HG03439 (cell line): ENCODE measurements around the gene SBK2.
"Not testable (repeated sequence)": the region's sequence is repeated elsewhere in the genome, so short reads cannot be mapped to it uniquely, and the experiment has no call there.

Experiments used
- ATAC-seq: cut with Tn5 transposase; IDR thresholded peaks from one replicate; pipeline ENCODE4 v1.9.1; 2021; ENCODE audit warnings: mild to moderate bottlenecking, moderate library complexity; ENCODE audit not compliant: unreplicated experiment

Gene SBK2, protein sequence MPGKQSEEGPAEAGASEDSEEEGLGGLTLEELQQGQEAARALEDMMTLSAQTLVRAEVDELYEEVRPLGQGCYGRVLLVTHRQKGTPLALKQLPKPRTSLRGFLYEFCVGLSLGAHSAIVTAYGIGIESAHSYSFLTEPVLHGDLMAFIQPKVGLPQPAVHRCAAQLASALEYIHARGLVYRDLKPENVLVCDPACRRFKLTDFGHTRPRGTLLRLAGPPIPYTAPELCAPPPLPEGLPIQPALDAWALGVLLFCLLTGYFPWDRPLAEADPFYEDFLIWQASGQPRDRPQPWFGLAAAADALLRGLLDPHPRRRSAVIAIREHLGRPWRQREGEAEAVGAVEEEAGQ

DNA sequence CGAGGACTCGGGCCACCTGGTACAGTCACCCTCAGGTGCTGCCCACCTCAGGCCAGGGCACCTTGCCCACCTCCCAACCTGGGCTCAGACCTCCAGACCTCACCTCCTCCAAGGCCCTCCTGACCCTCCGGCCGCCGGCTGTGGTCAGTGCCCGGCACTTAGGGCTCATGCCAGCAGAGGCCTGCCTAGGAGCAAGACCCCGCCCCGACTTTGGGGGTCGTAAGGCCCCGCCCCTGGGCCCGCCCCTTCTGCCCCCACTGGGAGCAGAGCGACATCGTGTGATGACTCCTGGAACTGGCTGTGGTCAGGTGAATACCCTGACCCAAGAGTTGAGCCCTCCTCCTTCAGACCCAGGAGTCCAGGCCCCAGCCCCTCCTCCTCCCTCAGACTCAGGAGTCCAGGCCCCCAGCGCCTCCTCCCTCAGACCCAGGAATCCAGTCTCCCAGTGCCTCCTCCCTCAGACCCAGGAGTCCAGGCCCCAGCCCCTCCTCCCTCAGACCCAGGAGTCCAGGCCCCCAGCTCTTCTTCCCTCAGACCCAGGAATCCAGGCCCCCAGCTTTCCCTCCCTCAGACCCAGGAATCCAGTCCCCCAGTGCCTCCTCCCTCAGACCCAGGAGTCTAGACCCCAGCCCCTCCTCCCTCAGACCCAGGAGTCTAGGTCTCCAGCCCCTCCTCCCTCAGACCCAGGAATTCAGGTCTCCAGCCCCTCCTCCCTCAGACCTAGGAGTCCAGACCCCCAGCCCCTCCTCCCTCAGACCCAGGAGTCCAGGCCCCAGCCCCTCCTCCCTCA is at the start of gene SBK2:
SBK2 (minus strand) TSS at position 183 of the 790 bp plus-strand sequence. CDS start 839 bp downstream, outside the sequence.
- no peak for ATAC-seq

DNA sequence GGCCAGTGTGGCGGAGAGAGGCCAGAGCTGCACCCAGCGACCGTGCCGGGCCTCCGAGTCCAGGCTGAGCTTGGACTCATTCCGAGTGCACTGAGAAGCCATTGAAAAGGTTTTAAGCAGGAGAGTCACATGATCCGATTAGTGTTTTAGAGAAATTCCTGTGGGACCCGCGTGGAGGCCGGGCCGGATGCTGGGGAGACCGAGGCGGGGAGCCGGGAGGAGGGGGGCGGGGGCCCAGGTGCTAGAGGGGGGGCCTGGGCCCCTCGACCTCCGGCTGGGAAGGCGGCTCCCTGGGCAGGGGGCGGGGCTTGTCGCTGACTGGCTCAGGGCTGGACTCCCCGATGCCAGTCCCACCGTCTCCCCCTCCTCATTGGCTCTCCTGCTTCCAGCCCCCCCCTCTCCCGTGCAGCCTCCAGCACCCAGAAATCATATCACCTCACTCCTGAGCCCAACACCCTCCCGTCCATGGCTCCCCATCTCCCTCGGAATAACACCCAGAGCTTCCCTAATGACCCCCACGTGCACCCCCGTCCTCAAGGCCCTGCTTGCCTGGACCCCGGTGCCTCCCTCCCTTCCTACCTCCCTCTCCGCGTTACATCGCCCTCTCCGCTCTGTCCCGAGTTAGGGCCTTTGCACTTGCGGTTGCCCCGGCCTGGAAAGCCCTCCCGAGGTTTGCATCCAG is 48.9 kb upstream of the SBK2 start:
- ATAC-seq: no peak

DNA sequence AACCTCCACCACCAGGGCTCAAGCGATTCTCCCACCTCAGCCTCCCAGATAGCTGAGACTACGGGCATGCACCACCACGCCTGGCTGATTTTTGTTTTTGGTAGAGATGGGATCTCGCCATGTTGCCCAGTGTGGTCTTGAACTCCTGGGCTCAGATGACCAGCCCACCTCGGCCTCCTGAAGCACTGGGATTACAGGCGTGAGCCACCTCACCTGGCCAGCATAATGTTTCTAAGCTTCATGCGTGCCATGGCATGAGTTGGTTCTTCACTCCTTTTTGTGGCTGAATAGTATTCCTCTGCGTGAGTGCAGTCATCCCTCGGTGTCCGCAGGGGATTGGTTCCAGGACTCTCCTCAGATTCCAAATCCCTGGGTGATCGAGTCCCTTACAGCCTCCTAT is 47.9 kb upstream of the SBK2 start:
- ATAC-seq: no peak

DNA sequence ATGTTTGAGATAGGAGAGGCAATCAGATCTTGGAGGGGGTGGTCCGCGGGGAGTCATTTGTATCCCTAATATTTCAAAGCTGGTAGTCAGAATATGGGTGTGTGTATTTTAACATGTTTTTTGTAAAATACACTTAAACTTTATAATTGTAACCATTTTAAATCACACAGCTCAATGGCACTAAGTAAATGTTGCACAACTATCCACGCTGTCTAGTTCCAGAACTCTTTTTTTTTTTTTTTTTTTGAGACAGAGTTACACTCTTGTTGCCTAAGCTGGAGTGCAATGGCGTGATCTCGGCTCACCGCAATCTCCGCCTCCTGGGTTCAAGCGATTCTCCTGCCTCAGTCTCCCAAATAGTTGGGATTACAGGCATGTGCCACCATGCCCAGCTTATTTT is 47.0 kb upstream of the SBK2 start:
- ATAC-seq: not testable (repeated sequence)

DNA sequence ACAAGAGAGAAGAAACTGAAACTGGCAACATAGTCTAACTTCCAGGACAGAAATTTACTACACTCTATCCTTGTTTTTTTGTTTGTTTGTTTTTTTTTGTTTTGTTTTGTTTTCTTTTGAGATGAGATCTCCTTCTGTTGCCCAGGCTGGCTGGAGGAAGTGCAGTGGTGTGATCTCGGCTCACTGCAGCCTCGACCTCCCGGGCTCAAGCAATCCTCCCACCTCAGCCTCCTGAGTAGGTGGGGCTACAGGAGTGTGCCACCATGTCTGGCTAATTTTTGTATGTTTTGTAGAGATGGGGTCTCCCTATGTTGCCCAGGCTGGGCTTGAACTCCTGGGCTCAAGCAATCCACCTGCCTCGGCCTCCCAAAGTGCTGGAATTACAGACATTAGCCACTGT is 45.4 kb upstream of the SBK2 start:
- not testable (repeated sequence) for ATAC-seq

DNA sequence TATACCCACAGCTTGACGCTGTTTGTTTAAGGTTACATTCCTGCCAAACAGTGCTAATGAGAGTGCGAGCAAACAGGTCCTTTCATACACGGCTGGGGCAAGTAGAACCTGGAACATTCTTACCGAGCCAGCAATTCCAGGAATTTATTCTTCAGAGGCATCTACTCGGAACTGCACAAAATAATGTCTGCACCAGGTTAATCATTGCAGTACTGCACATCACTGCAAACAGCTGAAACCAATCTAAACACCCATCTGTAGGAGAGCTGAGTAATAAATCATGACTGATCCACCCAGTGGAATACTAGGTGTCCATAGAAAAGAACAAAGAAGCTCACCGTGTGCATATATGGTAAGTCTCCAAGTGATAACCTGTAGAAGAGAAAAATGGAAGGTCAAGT is 44.9 kb upstream of the SBK2 start:
- ATAC-seq: no peak

DNA sequence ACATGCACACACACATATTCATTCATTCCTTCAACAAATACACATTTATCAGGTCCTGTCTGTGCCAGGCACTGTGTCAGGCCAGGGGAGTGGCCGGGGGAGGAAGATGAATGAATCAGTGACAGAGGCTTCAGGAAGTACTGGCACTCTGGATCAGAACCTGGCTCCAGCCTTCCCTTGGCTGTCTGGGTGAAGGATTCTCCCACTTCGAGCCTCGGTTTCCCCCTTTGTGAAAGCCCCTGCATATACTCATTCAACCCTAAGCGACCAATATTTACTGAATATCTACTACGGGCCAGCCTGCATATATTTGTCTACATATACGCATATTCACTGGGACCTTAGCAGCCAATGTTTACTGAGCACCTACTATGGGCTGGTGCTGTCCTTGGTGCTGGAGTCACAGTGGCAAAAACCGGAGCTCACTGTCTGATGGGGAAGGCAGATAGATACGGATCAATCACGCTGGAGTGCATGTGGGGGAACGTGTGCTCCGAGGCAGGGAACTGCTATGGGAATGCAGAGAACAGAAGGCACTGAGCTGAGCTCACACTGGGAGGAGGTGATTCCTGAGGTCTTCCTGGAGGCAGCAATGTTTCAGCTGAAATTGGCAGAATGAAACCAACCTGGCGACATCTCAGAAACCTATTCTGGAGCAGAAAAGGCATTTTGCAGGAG is 44.4 kb upstream of the SBK2 start:
- no peak for ATAC-seq

DNA sequence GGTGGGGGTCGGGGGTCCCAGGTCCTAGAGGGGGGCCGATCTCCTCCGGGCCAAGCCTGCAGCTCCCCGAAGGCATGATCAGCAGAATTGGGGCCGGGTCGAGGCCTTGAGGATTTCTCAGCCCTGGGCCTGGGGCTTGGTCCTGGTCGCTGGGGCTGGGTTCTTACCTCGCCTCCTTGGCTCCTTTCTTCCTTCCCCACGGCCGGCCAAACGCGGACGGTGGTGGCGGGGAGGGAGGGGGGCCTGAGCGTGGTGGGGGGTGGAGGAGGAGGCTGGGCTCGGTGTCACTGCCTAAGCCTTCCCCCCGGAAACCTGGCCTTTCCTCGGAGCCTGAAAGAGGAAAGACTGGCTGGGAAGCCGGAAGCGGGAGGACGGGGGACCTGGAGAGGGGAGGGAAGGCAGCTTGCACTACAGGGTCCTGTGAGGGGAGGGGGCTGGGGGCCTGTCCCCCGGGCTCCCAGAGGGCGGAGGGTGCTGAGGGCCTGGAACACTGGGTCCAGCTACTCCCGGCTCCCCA is 43.8 kb upstream of the SBK2 start, which contains the start of gene ZNF579:
ZNF579 (minus strand) TSS at position 221 of the 517 bp plus-strand sequence. CDS start 1,209 bp downstream, outside the sequence.
- ATAC-seq: no peak

DNA sequence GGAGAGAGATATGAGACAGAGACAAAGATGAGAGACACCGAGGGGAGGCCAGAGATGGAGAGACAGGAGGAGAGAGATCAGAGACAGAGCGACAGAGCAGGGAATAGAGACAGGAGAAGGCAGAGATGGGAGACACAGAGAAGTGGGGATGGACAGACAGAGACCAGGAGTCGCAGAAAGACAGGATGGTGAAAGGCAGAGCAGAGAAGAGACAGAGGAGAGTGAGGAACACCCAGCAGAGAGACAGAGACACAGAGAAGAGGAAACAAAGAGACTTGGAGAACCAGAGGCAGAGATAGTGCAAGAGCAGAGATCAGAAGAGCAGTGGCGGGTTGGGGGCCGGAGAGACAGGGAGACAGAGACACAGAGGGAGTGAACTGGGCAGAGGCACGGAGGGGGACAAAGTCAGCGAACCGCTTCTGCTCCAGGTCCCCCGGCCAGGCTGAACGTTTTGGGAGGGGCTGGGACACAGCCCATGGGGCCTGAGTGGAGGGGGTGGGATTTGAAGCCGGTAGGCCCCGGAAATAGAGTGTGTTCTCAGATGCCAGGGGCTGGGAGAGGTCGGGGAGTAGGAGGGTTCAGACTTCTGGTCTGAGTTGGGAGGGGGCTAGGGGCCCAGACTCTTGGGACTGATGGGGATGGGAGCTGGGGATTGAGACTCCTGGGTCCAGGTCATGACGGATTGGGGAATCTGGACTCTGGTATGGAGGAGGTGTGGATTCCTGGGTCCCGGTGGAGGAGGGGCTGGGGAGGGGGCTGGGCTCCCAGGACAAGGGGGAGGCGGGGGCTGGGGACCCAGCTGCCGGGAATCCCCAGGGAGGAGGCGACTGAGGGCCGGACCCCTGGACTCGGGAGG is 43.1 kb upstream of the SBK2 start:
- no peak for ATAC-seq

DNA sequence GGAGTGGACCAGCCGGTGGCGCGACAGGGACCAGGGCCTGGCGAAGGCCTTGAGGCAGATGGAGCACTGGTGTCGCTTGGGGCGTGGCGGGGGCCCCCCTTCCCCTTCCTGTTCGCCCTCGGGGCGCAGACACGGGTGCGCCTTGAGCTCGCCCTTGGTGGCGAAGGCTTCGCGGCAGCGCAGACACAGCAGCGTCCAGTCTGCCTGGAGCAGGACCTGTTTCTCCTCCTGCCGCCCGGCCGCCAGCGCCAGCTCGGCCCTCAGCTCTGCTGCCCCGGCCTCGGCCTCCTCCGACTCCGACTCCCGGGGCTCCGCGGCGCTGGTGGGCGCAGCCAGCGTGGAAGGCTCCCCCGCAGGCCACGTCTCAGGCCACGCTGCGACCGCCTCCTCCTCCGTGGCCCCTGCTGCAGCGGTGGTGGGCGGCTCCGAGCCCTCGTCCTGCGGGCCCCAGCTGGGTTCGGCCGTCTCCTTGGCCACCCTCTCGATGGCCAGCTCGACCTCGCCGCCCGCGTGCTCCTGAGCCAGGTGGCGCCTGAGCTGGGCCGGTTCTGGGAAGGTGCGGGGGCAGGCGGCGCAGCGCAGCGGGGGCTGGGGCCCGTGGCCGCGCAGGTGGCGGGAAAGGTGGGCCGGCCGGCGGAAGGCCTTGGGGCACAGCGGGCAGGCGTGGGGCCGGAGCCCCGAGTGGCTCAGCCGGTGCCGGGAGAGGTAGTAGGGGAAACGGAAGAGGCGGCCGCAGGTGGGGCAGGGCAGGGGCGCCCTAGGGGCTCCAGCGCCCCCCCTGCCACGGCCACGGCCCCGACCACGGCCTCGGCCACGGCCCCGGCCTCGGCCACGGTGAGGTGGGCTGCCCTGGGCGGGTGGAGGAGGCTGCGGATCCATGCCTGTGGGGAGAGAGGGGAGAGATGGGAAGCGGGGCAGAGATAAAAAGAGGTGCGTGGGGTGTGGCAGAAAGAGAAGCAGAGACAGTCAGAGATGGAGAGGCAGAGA is 42.1 kb upstream of the SBK2 start:
- ATAC-seq: no peak

DNA sequence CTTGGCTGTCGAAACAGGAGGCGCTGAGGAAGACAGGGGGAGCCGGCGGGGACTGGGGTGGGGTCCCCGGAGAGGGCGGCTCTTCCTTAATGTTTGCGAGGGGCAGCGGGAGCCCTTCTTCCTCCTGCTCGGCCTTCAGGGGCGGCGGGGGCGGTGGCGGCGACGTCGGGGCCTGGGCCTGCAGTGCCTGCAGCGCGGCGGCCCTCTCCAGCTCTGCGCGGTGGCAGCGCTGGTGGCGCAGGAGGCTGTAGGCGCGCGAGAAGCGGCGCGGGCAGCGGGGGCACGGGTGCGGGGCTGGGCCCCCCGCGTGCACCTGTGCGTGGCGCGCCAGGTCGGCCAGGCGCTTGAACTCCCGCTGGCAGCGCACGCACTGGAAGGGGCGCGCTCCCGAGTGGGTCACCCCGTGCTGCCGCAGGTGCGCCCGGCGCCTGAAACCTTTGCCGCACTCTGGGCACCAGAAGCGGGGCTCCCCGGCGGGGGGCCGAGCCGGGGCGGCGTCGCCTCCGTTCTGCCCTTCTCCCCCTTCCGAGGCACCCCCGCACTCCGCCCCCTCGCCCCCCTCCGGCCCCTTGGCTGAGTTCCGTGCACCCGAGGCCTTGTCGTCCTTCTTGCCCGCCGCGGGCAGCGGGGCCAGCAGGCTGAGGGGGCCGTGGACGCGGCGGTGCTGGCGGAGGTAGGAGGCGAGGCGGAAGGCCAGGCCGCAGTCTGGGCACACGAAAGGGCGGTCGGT is 41.3 kb upstream of the SBK2 start:
- ATAC-seq: no peak

DNA sequence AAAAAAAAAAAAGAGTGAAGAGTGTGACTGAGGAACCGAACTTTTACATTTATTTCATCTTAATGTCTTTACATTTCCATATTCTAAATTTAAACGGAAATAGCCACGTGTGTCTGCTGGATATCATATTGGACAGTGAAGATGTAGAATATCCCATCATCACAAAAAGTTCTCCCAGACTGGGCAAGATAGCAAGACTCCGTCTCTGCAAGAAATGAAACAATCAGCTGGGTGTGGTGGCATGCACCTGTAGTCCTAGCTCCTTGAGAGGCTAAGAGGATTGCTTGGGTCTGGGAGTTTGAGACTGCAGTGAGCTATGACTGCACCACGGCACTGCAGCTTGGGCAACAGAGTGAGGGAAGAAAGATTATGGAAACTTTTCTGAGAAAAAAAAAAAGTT is 39.8 kb upstream of the SBK2 start:
- ATAC-seq: no peak

DNA sequence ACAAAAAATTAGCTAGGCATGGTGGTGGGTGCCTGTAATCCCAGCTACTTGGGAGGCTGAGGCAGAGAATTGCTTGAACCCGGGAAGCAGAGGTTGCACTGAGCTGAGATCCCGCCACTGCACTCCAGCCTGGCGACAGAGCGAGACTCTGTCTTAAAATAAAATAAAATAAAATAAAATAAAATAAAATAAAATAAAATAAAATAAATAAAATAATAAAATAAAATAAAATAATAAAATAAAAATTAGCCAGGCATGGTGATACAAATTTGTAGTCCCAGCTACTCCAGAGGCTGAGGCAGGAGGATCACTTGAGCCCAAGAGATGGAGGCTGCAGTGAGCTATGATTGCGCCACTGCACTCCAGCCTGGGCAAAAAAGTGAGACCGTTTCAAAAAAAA is 37.0 kb upstream of the SBK2 start:
- not testable (repeated sequence) for ATAC-seq

DNA sequence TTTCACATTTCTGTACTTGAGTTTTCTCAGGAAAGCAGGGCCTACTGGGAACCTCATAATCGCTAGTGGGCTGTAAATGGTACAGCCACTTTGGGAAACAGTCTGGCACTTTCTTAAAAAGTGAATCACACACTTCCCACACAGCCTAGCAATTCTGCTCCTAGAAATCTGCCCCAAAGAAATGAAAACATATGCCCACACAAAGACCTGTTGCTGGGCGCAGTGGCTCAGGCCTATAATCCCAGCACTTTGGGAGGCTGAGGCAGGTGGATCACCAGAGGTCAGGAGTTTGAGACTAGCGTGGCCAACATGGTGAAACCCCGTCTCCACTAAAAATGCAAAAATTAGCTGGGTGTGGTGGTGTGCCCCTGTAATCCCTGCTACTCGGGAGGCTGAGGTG is 32.5 kb upstream of the SBK2 start:
- not testable (repeated sequence) for ATAC-seq

DNA sequence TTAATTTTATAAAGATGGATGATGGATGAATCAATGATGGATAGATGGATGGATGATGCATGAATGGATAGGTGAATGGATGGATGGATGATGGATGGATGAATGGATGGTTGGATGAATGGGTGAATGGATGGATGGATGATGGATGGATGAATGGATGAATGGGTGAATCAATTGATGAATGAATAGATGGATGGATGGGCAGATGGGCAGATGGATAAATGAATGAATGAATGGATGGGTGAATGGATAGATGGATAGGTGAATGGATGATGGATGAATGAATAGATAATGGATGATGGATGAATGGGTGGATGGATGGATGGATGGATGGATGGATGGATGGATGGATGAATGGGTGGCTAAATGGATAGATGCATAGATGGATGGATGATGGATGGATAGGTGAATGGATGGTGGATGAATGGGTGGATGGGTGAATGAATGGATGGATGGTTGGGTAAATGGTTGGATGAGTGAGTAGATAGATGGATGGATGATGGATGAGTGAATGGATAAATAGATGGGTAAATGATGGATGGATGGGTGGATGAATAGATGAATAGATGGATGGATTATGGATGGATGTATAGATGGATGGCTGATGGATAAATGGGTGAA is 30.9 kb upstream of the SBK2 start:
- ATAC-seq: no peak

DNA sequence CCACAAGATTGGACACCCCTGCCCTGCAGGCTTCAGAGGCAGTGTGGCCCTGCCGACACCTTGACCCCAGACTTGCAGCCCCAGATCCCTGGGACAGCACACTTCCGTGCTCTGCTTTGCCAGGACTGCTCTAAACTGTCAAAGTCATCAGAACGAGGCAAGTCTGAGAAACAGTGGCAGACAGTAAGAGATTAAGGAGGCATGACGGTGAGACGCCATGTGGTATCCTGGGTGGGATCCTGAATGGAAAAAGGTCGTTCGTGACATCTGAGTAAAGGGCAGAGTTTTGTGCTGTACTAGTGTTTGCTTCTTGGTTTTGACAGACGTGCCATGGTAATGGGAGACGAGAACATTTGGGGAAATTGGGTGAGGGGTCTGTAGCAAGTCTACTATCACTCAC is 29.9 kb upstream of the SBK2 start:
- no peak for ATAC-seq

DNA sequence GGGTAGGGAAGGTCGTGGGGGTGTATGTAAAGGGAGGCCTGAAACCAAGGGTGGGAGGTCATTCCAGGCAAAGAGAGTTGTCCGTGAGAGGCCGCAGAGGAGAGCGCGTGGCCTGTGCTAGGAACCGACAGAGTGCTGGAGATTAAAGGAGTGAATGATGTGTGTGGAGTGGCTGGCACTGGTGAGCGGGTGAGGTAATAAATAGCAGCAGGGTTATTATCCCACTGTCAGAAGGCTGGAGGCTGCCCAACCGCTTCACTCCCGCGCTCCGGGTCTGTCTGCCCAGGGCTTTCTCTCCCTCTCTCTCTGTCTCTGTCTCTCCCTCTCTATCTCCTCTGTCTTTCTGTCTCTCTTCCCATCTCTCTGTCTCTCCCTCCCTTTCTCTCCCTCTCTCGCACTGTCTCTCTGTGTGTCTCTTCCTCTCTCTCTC is 26.3 kb upstream of the SBK2 start:
- no peak for ATAC-seq
